Gastroesophageal sphincter (tissue), 3 donors: ENCODE data around the gene BACE1.

ENCODE experiments used
- EP300 ChIP-seq: sonication (generic); formaldehyde crosslinking; IDR thresholded peaks from one replicate; pipeline ENCODE4 v1.6.1; 2017; ENCODE audit warnings: antibody characterized with exemption, mild to moderate bottlenecking
- POLR2A ChIP-seq, 2 donors: fragments of 450-650 bp; IDR thresholded peaks; one replicate each; pipeline ENCODE4 v1.6.1; 2017; ENCODE audit warnings: antibody characterized with exemption in 2 of 2, mild to moderate bottlenecking in 2 of 2, moderate library complexity in 1 of 2
- POLR2AphosphoS5 ChIP-seq: sonication (generic); formaldehyde crosslinking; IDR thresholded peaks from one replicate; pipeline ENCODE4 v1.6.1; 2017; ENCODE audit warnings: antibody characterized with exemption
- TF ChIP-seq, protein P1 (sequence below), 4 experiments: fragments of 200-600 bp in 2 of 4; fragments of 450-650 bp in 2 of 4; sonication (generic) in 1 of 4; IDR thresholded peaks; one replicate each; pipeline ENCODE4 v1.5.1; 2017 to 2019; ENCODE audit warnings: antibody characterized with exemption in 4 of 4, mild to moderate bottlenecking in 2 of 4, moderate library complexity in 2 of 4

DNA sequence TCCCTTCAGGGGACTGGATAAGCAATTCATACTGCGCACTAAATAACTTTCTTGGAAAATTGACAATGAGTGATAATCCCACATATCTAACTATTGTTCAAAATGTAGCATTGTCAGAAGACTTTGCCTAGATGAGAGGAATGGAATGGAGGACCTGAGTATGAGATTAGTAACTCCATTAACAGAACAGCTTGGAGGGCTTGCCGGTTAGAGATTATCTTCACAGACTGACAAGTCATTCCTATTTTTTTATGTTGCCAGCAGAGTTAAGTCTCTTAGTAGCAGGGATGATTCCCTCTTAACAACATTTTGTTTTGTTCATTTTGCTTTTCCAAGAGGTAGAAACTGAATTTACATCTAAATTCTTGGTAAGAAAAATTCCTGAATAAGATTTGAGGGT, 32.0 kb downstream of the BACE1 start:
- TF ChIP-seq, protein P1, sequence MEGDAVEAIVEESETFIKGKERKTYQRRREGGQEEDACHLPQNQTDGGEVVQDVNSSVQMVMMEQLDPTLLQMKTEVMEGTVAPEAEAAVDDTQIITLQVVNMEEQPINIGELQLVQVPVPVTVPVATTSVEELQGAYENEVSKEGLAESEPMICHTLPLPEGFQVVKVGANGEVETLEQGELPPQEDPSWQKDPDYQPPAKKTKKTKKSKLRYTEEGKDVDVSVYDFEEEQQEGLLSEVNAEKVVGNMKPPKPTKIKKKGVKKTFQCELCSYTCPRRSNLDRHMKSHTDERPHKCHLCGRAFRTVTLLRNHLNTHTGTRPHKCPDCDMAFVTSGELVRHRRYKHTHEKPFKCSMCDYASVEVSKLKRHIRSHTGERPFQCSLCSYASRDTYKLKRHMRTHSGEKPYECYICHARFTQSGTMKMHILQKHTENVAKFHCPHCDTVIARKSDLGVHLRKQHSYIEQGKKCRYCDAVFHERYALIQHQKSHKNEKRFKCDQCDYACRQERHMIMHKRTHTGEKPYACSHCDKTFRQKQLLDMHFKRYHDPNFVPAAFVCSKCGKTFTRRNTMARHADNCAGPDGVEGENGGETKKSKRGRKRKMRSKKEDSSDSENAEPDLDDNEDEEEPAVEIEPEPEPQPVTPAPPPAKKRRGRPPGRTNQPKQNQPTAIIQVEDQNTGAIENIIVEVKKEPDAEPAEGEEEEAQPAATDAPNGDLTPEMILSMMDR (IDR thresholded peaks at IDR 0.05): no peak
- TF ChIP-seq POLR2A (IDR thresholded peaks at IDR 0.05) (no peak), POLR2AphosphoS5 (no peak), EP300 (no peak)
